NCI-H2081 treated with DMSO at 0.1 percent for 48 hours (cell line): ENCODE data around the gene CLDN2.
"Not testable (repeated sequence)": the region's sequence is repeated elsewhere in the genome, so short reads cannot be mapped to it uniquely, and the experiment has no call there.

Source experiments
- DNase-seq: peaks from one replicate; lab custom pipeline; 2025; lab: John Stamatoyannopoulos, UW

The CLDN2 gene

GRCh38 chrX:106959901-106960300, 39.7 kb downstream of the CLDN2 start:
- DNase-seq: no peak

- DNase-seq: no peak
These were observed 42.9 kb downstream of the CLDN2 start for GRCh38 chrX:106963111-106963510.

GRCh38 chrX:106964290-106964689, 44.1 kb downstream of the CLDN2 start:
- DNase-seq: no peak

GRCh38 chrX:106966547-106966946, 46.3 kb downstream of the CLDN2 start:
- DNase-seq: not testable (repeated sequence)

GRCh38 chrX:106972896-106973295, 52.7 kb downstream of the CLDN2 start:
- no peak for DNase-seq

GRCh38 chrX:106973433-106974149, 53.4 kb downstream of the CLDN2 start:
- DNase-seq: no peak

- no peak for DNase-seq
These were observed 56.2 kb downstream of the CLDN2 start for GRCh38 chrX:106976416-106976815.
